Esophagus squamous epithelium (tissue), 5 donors: ENCODE results near the gene KIF21B. TPM values are rescaled to one million over a fixed set of nuclear protein-coding genes. Genes with fewer than 3 reads are reported as not detected.

Experiments
- DNase-seq: peaks from one replicate; lab custom pipeline; 2025; lab: John Stamatoyannopoulos, UW
- H3K27ac ChIP-seq, 4 donors: fragments of 200-600 bp; sonication (generic); one replicate each; pipeline ENCODE4 v1.5.1; 2016 to 2019; ENCODE audit warnings: mild to moderate bottlenecking in 1 of 4
- H3K27me3 ChIP-seq, 4 donors: fragments of 200-600 bp; sonication (generic); 1 replicate in 3 of 4; 2 replicates in 1 of 4; pipeline versions ENCODE4 v1.5.1 to v1.6.0; 2017 to 2021; ENCODE audit warnings: antibody characterized with exemption in 1 of 4
- H3K36me3 ChIP-seq, 3 donors: fragments of 200-600 bp; sonication (generic); one replicate each; pipeline ENCODE4 v1.5.1; 2016 to 2019
- H3K4me1 ChIP-seq, 3 donors: fragments of 200-600 bp; sonication (generic); one replicate each; pipeline ENCODE4 v1.5.1; 2017 to 2019
- H3K4me3 ChIP-seq, 4 donors: fragments of 200-600 bp; sonication (generic); 1 replicate in 3 of 4; 2 replicates in 1 of 4; pipeline ENCODE4 v1.5.1; 2016 to 2019; ENCODE audit warnings: mild to moderate bottlenecking in 2 of 4, moderate library complexity in 1 of 4
- H3K9me3 ChIP-seq, 3 donors: fragments of 200-600 bp; sonication (generic); one replicate each; pipeline ENCODE4 v1.5.1; 2016 to 2019
- CTCF ChIP-seq, 6 experiments: fragments of 450-650 bp in 4 of 6; fragments of 200-600 bp in 2 of 6; sonication (generic) in 2 of 6; IDR thresholded peaks; one replicate each; pipeline ENCODE4 v1.5.1; 2016 to 2019; ENCODE audit warnings: antibody characterized with exemption in 6 of 6, mild to moderate bottlenecking in 4 of 6, moderate library complexity in 4 of 6
- POLR2A ChIP-seq, 4 donors: fragments of 450-650 bp; IDR thresholded peaks; one replicate each; pipeline ENCODE4 v1.6.1; 2017; ENCODE audit warnings: antibody characterized with exemption in 4 of 4, mild to moderate bottlenecking in 4 of 4, moderate library complexity in 3 of 4
- WGBS, 2 donors: methylation state at CpG; one replicate each; pipeline ENCODE4 v1.1.5; 2018; 5-methylcytosine and 5-hydroxymethylcytosine counted together
- intact Hi-C: fragments of 100-400 bp; cut with DNase I; formaldehyde crosslinking; loops from one replicate; pipeline ENCODE4 v1.15.0; 2022
- total RNA-seq, 4 donors: library from RNA; depleted of rRNA; stranded (reverse); fragments of >200 nt; gene quantifications; one replicate each; pipeline ENCODE4 v1.1.0, GENCODE V29; 2016
- donor health status: DM: yes; HTN: yes; CAD: no.

Gene KIF21B
- total RNA-seq, 4 donors from 2014 or later, result 0.53 to 2.1 (median 1.0) TPM

- no peak for DNase-seq
- H3K27me3 ChIP-seq, result peaks cover 0 to 31% (median 0%) of the 10 kb centered on the region in 4 donors
- H3K36me3 ChIP-seq, result no peaks in the 10 kb centered on the region
- intact Hi-C loops, result no loop called here
- no peaks in the 10 kb centered on the region for H3K9me3 ChIP-seq
- peaks cover 0 to 11% (median 0%) of the 10 kb centered on the region in 3 donors for H3K4me1 ChIP-seq
- 86 to 90% methylated on average over 13 to 19 of the region's 22 CpGs for WGBS, 2 donors
- TF ChIP-seq POLR2A (IDR thresholded peaks at IDR 0.05), result no peak
- no peak for TF ChIP-seq CTCF (IDR thresholded peaks at IDR 0.05)
- no peak overlapping the region for H3K27ac ChIP-seq
- no peak overlapping the region for H3K4me3 ChIP-seq
These were observed 14.7 kb downstream of the KIF21B start for GRCh38 chr1:201008666-201009360.

- intact Hi-C loops, result no loop called here
- peaks cover 0 to 19% (median 0%) of the 10 kb centered on the region in 4 donors for H3K27me3 ChIP-seq
- no peak for TF ChIP-seq POLR2A (IDR thresholded peaks at IDR 0.05)
- TF ChIP-seq CTCF (IDR thresholded peaks at IDR 0.05), result no peak
These were observed 16.0 kb downstream of the KIF21B start for GRCh38 chr1:201007481-201007880.

GRCh38 chr1:201006450-201006849 lies 17.1 kb downstream of the KIF21B start:
- H3K9me3 ChIP-seq, result no peaks in the 10 kb centered on the region
- intact Hi-C loops, result no loop called here
- no peak for TF ChIP-seq POLR2A (IDR thresholded peaks at IDR 0.05)
- no peak for TF ChIP-seq CTCF (IDR thresholded peaks at IDR 0.05)
- H3K27ac ChIP-seq, result no peak overlapping the region
- no peak overlapping the region for H3K4me3 ChIP-seq
- 39 to 58% methylated on average over 2 of the region's 2 CpGs for WGBS, 2 donors
- no peak for DNase-seq
- peaks cover 0 to 10% (median 0%) of the 10 kb centered on the region in 4 donors for H3K27me3 ChIP-seq
- H3K4me1 ChIP-seq, result no peaks in the 10 kb centered on the region
- peaks cover 0 to 9% (median 0%) of the 10 kb centered on the region in 3 donors for H3K36me3 ChIP-seq

More at GRCh38 chr1:201007481-201007880, 16.0 kb downstream of the KIF21B start:
- Histone ChIP-seq H3K27ac (no peak overlapping the region), H3K9me3 (no peaks in the 10 kb centered on the region), H3K4me1 (no peaks in the 10 kb centered on the region), H3K36me3 (peaks cover 0 to 9% (median 0%) of the 10 kb centered on the region in 3 donors), H3K4me3 (no peak overlapping the region)
- WGBS, 2 donors, result 94 to 100% methylated on average over 5 of the region's 5 CpGs
- DNase-seq, result no peak

GRCh38 chr1:201004732-201005131 lies 18.8 kb downstream of the KIF21B start:
- H3K36me3 ChIP-seq, result peaks cover 0 to 9% (median 0%) of the 10 kb centered on the region in 3 donors
- H3K4me1 ChIP-seq, result no peaks in the 10 kb centered on the region
- no peak overlapping the region for H3K27ac ChIP-seq
- WGBS, 2 donors, result 77 to 89% methylated on average over 13 to 14 of the region's 14 CpGs
- H3K4me3 ChIP-seq, result no peak overlapping the region
- intact Hi-C loops, result no loop called here
- no peak for DNase-seq
- TF ChIP-seq POLR2A (IDR thresholded peaks at IDR 0.05) (no peak), CTCF (IDR thresholded peaks at IDR 0.05) (no peak)
- no peaks in the 10 kb centered on the region for H3K27me3 ChIP-seq
- H3K9me3 ChIP-seq, result no peaks in the 10 kb centered on the region

- no peaks in the 10 kb centered on the region for H3K4me1 ChIP-seq
- TF ChIP-seq CTCF (IDR thresholded peaks at IDR 0.05), result no peak
- no peak for TF ChIP-seq POLR2A (IDR thresholded peaks at IDR 0.05)
- H3K9me3 ChIP-seq, result no peaks in the 10 kb centered on the region
- H3K4me3 ChIP-seq, result no peak overlapping the region
- peaks cover 0 to 9% (median 0%) of the 10 kb centered on the region in 3 donors for H3K36me3 ChIP-seq
- H3K27ac ChIP-seq, result no peak overlapping the region
- WGBS, 2 donors, result 93 to 95% methylated on average over 2 to 4 of the region's 6 CpGs
- intact Hi-C loops, result no loop called here
- no peak for DNase-seq
- H3K27me3 ChIP-seq, result no peaks in the 10 kb centered on the region
These were observed 19.4 kb downstream of the KIF21B start for GRCh38 chr1:201004154-201004553.
